Hematopoietic multipotent progenitor cell (in vitro differentiated cells): ENCODE data around the gene DDHD1. TPM values are rescaled to one million over a fixed set of nuclear protein-coding genes. Genes with fewer than 3 reads are reported as not detected.

Experiments used
- DNase-seq, 3 donors: peaks; one replicate each; pipeline ENCODE4 v3.0.0-alpha.2; 2011 to 2015; ENCODE audit warnings: low read depth in 2 of 3, low spot score in 2 of 3
- total RNA-seq: library from RNA; depleted of rRNA; stranded (reverse); fragments of >200 nt; gene quantifications from one replicate; pipeline ENCODE4 v1.2.3, GENCODE V29; 2012

DDHD1 gene
- total RNA-seq, 1 donor, result 14.3 TPM

GRCh38 chr14:53035336-53036210 lies 117.5 kb downstream of the DDHD1 start:
- DNase-seq, result no peak

- no peak for DNase-seq
Observed at GRCh38 chr14:53034688-53035230, 118.4 kb downstream of the DDHD1 start.

- no peak for DNase-seq
Observed at GRCh38 chr14:53034036-53034435, 119.1 kb downstream of the DDHD1 start.

- no peak for DNase-seq
Observed at GRCh38 chr14:53032838-53033390, 120.2 kb downstream of the DDHD1 start.

- DNase-seq, result no peak
Observed at GRCh38 chr14:53032161-53032803, 120.8 kb downstream of the DDHD1 start.

- DNase-seq, result no peak
Observed at GRCh38 chr14:53027562-53027961, 125.6 kb downstream of the DDHD1 start.

- DNase-seq, result no peak
Observed at GRCh38 chr14:53027041-53027440, 126.1 kb downstream of the DDHD1 start.

GRCh38 chr14:53023325-53023724 lies 129.8 kb downstream of the DDHD1 start:
- DNase-seq, result no peak

- no peak for DNase-seq
Observed at GRCh38 chr14:53022593-53022992, 130.5 kb downstream of the DDHD1 start.

GRCh38 chr14:53020193-53020932 lies 132.8 kb downstream of the DDHD1 start:
- DNase-seq, result no peak

- no peak for DNase-seq
Observed at GRCh38 chr14:53019406-53019805, 133.7 kb downstream of the DDHD1 start.

GRCh38 chr14:53017837-53018236 lies 135.3 kb downstream of the DDHD1 start:
- DNase-seq, result no peak

- no peak for DNase-seq
Observed at GRCh38 chr14:53016919-53017318, 136.2 kb downstream of the DDHD1 start.

- no peak for DNase-seq
Observed at GRCh38 chr14:53016491-53016890, 136.6 kb downstream of the DDHD1 start.

- no peak for DNase-seq
Observed at GRCh38 chr14:53011053-53011462, 142.1 kb downstream of the DDHD1 start.

- no peak for DNase-seq
Observed at GRCh38 chr14:53010193-53011040, 142.7 kb downstream of the DDHD1 start.

GRCh38 chr14:53006931-53007562 lies 146.1 kb downstream of the DDHD1 start:
- no peak for DNase-seq

GRCh38 chr14:53004976-53005375 lies 148.1 kb downstream of the DDHD1 start:
- no peak for DNase-seq

- no peak for DNase-seq
Observed at GRCh38 chr14:53003776-53004175, 149.3 kb downstream of the DDHD1 start.
